ENCODE measurements around the gene ABRAXAS1.
"Not testable (repeated sequence)": the region's sequence is repeated elsewhere in the genome, so short reads cannot be mapped to it uniquely, and the experiment has no call there.

The ABRAXAS1 gene

DNA sequence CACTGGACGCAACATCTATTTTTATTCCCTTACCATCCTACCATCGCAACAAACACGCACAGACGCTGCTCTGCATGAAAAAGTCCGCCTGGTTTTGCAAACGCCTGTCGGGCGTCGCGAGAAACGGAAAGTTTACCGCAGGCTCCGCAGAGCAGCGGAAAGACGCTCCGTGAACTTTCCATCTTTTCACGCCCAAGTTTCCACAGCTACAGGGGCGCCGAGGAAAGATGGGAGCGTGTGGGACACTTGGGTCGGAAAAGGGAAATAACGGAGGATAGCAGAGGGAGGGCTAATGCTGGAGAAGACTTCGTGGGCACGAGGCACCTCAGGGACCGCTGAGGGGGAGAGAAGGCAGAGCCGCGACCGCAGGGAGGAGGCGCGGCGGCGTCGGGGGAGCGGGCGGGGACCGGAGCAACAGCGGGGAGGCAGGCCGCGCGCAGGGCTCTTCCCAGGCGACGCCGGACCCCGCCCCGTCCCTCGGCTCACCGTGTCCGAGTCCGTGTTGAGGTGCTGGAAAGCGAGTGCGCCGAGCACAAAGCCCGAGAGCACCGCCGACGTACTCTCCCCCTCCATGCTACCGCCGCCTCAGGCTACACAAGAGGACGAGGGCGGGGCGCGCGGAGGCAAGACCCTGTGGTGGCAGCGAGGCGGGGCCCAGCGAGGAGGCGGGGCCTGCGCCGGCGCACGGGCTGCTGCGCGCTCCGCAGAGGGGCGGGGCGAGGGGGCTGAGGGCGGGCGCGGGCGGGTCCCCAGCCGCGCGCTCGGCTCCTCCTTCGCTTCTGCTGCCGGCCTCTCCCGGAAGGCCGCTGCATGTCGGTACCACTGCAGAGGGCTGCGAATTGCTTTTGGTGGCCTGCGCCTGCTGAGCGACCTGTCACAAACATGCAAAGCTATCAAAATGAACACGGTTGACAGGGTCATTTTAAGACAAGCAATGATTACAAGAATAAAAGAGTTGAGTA, at the start of gene ABRAXAS1:
Gene ABRAXAS1, minus strand, starts transcription at position 601 of the 962 bp plus-strand sequence. Its CDS starts 28 bp downstream, at position 573.
- H3K27me3 ChIP-seq (ENCODE audit: insufficient read depth, insufficient read length), result no peaks in the 10 kb centered on the region
- no peaks in the 10 kb centered on the region for H3K9me3 ChIP-seq (ENCODE audit: insufficient read depth, low read length)
- DNase-seq (ENCODE audit: low read depth, low spot score), result peak; percentile 82
- peak within 1 kb of the TSS; percentile 81 for H3K9ac ChIP-seq (ENCODE audit: insufficient read length, low read depth)
- peaks cover 2% of the 10 kb centered on the region for H3K36me3 ChIP-seq (ENCODE audit: insufficient read depth, insufficient read length, low read length)
- peak within 1 kb of the TSS; percentile 67 for H3K4me3 ChIP-seq (ENCODE audit: insufficient read length, low read depth)
- no peak for TF ChIP-seq YY1 (IDR thresholded peaks at IDR 0.05; ENCODE audit: insufficient read depth, insufficient read length)
- TF ChIP-seq SUZ12 (IDR thresholded peaks at IDR 0.05; ENCODE audit: extremely low read depth, insufficient read depth, insufficient read length), result no peak
- TF ChIP-seq ZNF274 (IDR thresholded peaks at IDR 0.05; ENCODE audit: low read depth, low read length), result no peak
- no peaks in the 10 kb centered on the region for H3K4me1 ChIP-seq (ENCODE audit: insufficient read depth, insufficient read length)

DNA sequence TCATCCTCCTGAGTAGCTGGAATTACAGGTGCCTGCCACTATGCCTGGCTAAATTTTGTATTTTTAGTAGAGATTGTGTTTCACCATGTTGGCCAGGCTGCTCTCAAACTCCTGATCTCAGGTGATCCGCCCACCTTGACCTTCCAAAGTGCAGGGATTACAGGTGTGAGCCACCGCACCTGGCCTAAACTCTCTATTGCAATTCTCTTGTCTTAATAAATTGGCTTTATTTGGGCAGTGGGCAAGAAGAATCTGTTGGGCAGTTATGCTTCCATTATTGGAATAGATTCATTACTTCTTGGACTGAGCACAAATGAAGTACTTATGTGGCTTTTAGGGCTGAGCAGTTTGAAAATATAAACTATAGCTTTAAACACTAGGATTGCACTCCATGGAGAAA, 42.8 kb upstream of the ABRAXAS1 start:
- no peak for TF ChIP-seq SUZ12 (IDR thresholded peaks at IDR 0.05; ENCODE audit: extremely low read depth, insufficient read depth, insufficient read length)

DNA sequence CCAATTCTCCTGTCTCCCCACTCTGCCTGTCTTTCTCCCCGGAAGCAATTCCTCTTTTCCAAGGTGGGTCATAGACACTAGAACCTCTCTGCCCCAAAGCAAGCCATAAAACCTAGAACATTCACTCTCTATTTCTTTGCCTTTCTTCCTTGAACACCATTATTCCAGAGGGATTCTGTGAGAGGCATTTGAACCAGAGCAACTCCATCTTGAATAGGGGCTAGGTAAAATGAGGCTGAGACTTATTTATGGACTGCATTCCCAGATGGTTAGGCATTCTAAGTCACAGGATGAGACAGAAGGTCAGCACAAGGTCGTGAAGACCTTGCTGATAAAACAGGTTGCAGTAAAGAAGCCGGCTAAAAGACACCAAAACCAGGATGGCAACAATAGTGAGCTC, 37.3 kb upstream of the ABRAXAS1 start:
- TF ChIP-seq SUZ12 (IDR thresholded peaks at IDR 0.05; ENCODE audit: extremely low read depth, insufficient read depth, insufficient read length), result no peak
- TF ChIP-seq ZNF274 (IDR thresholded peaks at IDR 0.05; ENCODE audit: low read depth, low read length), result no peak
- TF ChIP-seq YY1 (IDR thresholded peaks at IDR 0.05; ENCODE audit: insufficient read depth, insufficient read length), result no peak
- H3K4me1 ChIP-seq (ENCODE audit: insufficient read depth, insufficient read length), result no peaks in the 10 kb centered on the region
- H3K27me3 ChIP-seq (ENCODE audit: insufficient read depth, insufficient read length), result no peaks in the 10 kb centered on the region
- no peak overlapping the region for H3K4me3 ChIP-seq (ENCODE audit: insufficient read length, low read depth)
- H3K36me3 ChIP-seq (ENCODE audit: insufficient read depth, insufficient read length, low read length), result no peaks in the 10 kb centered on the region
- DNase-seq (ENCODE audit: low read depth, low spot score), result no peak
- H3K9me3 ChIP-seq (ENCODE audit: insufficient read depth, low read length), result no peaks in the 10 kb centered on the region; the same call in 1 of the 2 replicates
- H3K9ac ChIP-seq (ENCODE audit: insufficient read length, low read depth), result no peak overlapping the region

More for the DNA sequence above, 42.8 kb upstream of the ABRAXAS1 start:
- peaks cover 2% of the 10 kb centered on the region for H3K27me3 ChIP-seq (ENCODE audit: insufficient read depth, insufficient read length)
- no peak overlapping the region for H3K9ac ChIP-seq (ENCODE audit: insufficient read length, low read depth)
- H3K9me3 ChIP-seq (ENCODE audit: insufficient read depth, low read length), result no peaks in the 10 kb centered on the region; the same call in 1 of the 2 replicates
- H3K4me3 ChIP-seq (ENCODE audit: insufficient read length, low read depth), result no peak overlapping the region
- no peaks in the 10 kb centered on the region for H3K4me1 ChIP-seq (ENCODE audit: insufficient read depth, insufficient read length)
- H3K36me3 ChIP-seq (ENCODE audit: insufficient read depth, insufficient read length, low read length), result no peaks in the 10 kb centered on the region
- DNase-seq (ENCODE audit: low read depth, low spot score), result no peak

DNA sequence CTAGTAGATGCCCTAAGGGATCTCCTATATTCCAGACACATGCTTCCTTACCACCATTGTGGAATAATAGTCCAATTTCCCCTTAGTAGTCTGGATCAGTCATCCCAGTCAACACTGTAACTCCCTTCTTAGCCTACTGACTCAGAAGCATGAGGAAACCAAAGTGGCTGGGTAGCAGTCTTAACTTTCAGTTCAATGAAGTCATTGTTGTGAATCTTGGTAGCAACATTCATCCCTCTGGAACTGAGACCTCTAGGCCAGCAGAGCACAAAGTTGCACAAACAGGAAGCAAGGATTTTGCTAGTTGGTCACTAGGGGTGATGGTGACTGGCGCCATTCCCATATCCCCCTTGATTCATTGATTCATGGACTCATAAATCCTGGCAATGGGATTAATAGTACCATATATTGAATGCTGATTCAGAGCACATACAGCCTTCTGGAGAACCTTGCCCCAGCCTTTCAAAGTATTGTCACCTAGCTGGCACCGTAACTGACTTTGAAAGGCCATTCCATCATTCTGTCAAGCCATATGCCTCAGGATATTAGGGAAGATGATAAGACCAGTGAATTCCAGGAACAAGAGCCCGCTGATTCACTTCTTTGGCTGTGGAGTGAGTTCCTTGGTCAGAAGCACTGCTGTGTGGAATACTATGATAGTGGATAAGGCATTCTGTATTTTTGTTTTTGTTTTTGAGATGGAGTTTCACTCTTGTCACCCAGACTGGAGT, 31.3 kb upstream of the ABRAXAS1 start:
- DNase-seq (ENCODE audit: low read depth, low spot score), result no peak
- TF ChIP-seq YY1 (IDR thresholded peaks at IDR 0.05; ENCODE audit: insufficient read depth, insufficient read length) (no peak), SUZ12 (IDR thresholded peaks at IDR 0.05; ENCODE audit: extremely low read depth, insufficient read depth, insufficient read length) (no peak), ZNF274 (IDR thresholded peaks at IDR 0.05; ENCODE audit: low read depth, low read length) (no peak)
- Histone ChIP-seq H3K4me1 (ENCODE audit: insufficient read depth, insufficient read length) (no peaks in the 10 kb centered on the region), H3K9ac (ENCODE audit: insufficient read length, low read depth) (no peak overlapping the region), H3K4me3 (ENCODE audit: insufficient read length, low read depth) (no peak overlapping the region), H3K36me3 (ENCODE audit: insufficient read depth, insufficient read length, low read length) (no peaks in the 10 kb centered on the region), H3K9me3 (ENCODE audit: insufficient read depth, low read length) (no peaks in the 10 kb centered on the region), H3K27me3 (ENCODE audit: insufficient read depth, insufficient read length) (no peaks in the 10 kb centered on the region)

DNA sequence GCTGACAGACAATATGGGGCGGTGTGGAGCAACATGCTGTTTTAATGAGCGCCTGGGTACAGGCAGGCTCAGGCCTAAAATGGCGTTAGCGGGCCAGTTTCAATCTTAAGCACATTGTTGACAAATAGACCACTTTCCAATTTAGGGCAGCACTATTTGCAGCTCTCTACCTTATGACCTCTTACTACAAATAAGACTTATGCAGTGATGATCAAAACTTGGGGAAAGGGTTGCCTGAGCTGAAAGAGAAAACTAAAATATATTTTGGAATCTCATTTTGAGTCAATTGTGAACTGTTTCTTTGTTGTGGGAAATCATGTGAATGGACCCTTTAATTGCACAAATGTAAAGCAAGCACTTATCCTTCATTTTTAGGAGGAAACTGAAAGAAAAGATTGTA, 25.5 kb upstream of the ABRAXAS1 start:
- no peaks in the 10 kb centered on the region for H3K4me1 ChIP-seq (ENCODE audit: insufficient read depth, insufficient read length)
- no peaks in the 10 kb centered on the region for H3K9me3 ChIP-seq (ENCODE audit: insufficient read depth, low read length)
- TF ChIP-seq YY1 (IDR thresholded peaks at IDR 0.05; ENCODE audit: insufficient read depth, insufficient read length) (no peak), ZNF274 (IDR thresholded peaks at IDR 0.05; ENCODE audit: low read depth, low read length) (no peak), SUZ12 (IDR thresholded peaks at IDR 0.05; ENCODE audit: extremely low read depth, insufficient read depth, insufficient read length) (no peak)

DNA sequence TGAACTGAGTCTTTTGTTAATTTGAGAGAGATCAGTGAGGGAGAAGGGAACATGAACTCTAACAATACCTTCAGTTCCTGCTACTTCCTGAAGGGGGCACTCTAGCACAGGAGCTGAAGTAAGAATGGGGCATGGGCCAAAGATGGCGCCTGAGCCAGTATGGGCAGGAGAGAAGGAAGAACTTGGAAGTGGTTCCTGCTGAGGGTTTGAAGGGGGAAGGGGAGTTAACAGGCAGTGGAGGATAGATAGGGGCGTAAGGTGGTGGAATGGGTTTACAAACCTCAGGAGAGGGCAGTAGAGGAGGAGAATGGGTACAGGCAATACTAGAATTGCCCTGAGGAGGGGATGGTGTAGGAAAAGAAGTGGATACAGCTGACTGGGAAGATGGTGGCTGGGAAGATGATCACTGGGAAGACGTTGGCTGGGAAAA, 24.3 kb upstream of the ABRAXAS1 start:
- H3K9me3 ChIP-seq (ENCODE audit: insufficient read depth, low read length); H3K4me1 ChIP-seq (ENCODE audit: insufficient read depth, insufficient read length); H3K4me3 ChIP-seq (ENCODE audit: insufficient read length, low read depth); H3K36me3 ChIP-seq (ENCODE audit: insufficient read depth, insufficient read length, low read length); H3K27me3 ChIP-seq (ENCODE audit: insufficient read depth, insufficient read length); H3K9ac ChIP-seq (ENCODE audit: insufficient read length, low read depth): not testable (repeated sequence)
- DNase-seq (ENCODE audit: low read depth, low spot score), result peak; percentile 35
- peak; percentile 17 for TF ChIP-seq YY1 (IDR thresholded peaks at IDR 0.05; ENCODE audit: insufficient read depth, insufficient read length)

More for the DNA sequence above, 25.5 kb upstream of the ABRAXAS1 start:
- no peak overlapping the region for H3K9ac ChIP-seq (ENCODE audit: insufficient read length, low read depth)
- no peaks in the 10 kb centered on the region for H3K36me3 ChIP-seq (ENCODE audit: insufficient read depth, insufficient read length, low read length)
- no peak overlapping the region for H3K4me3 ChIP-seq (ENCODE audit: insufficient read length, low read depth)
- no peaks in the 10 kb centered on the region for H3K27me3 ChIP-seq (ENCODE audit: insufficient read depth, insufficient read length)
- DNase-seq (ENCODE audit: low read depth, low spot score), result no peak

DNA sequence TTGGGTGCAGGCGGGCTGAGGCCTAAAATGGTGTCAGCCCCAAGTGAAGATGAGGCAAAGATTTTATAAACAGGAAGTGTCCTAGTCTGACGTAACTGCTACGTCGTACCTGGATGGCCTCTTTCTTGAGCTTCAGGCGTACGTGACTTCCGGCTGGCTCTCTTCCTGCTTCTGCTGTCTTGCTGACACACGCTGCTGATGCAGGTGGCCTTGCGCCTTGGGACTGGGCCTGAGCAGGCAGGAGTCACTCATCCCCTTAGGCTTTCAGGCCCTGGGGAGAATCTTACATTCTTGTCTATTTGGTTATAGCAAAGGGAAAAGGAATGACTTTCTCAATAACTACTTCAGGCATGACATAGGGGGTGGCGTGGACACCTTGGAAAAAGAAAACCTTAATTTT, 20.1 kb upstream of the ABRAXAS1 start:
- Histone ChIP-seq H3K4me1 (ENCODE audit: insufficient read depth, insufficient read length) (no peaks in the 10 kb centered on the region), H3K27me3 (ENCODE audit: insufficient read depth, insufficient read length) (no peaks in the 10 kb centered on the region), H3K4me3 (ENCODE audit: insufficient read length, low read depth) (no peak overlapping the region), H3K9me3 (ENCODE audit: insufficient read depth, low read length) (no peaks in the 10 kb centered on the region), H3K9ac (ENCODE audit: insufficient read length, low read depth) (no peak overlapping the region), H3K36me3 (ENCODE audit: insufficient read depth, insufficient read length, low read length) (no peaks in the 10 kb centered on the region)
- no peak for TF ChIP-seq SUZ12 (IDR thresholded peaks at IDR 0.05; ENCODE audit: extremely low read depth, insufficient read depth, insufficient read length)
- no peak for TF ChIP-seq ZNF274 (IDR thresholded peaks at IDR 0.05; ENCODE audit: low read depth, low read length)
- TF ChIP-seq YY1 (IDR thresholded peaks at IDR 0.05; ENCODE audit: insufficient read depth, insufficient read length), result no peak
- DNase-seq (ENCODE audit: low read depth, low spot score), result no peak
